HEK293 (cell line): ENCODE results near the gene HSD17B1.

Source experiments
- CTCF ChIA-PET: fragments of 350-600 bp; formaldehyde crosslinking; extraction: SDS; loops from one replicate; lab custom pipeline; 2021; ENCODE audit warnings: antibody characterized with exemption; lab: Yijun Ruan, JAX
- POLR2A ChIA-PET: fragments of 300-600 bp; formaldehyde crosslinking; extraction: SDS; loops from one replicate; lab custom pipeline; 2020; ENCODE audit warnings: antibody characterized with exemption, inconsistent platforms; lab: Yijun Ruan, JAX
- H3K27ac ChIP-seq: fragments of 200-500 bp; sonication (Bioruptor generic); 2 replicates; pipeline ENCODE4 v1.5.1; 2014; ENCODE audit warnings: low read depth, low read length, control low read depth, inconsistent platforms; ENCODE audit errors: extremely low read depth
- H3K36me3 ChIP-seq, 2 experiments: fragments of 200-500 bp in 1 of 2; sonication (Bioruptor generic) in 1 of 2; 1 replicate in 1 of 2; 2 replicates in 1 of 2; pipeline ENCODE4 v1.5.1; 2014 to 2017; ENCODE audit warnings: inconsistent platforms in 2 of 2, low read length in 2 of 2; ENCODE audit not compliant: control insufficient read depth in 2 of 2, insufficient read depth in 1 of 2
- H3K4me1 ChIP-seq: fragments of 200-500 bp; sonication (Bioruptor generic); 2 replicates; pipeline ENCODE4 v1.5.1; 2014; ENCODE audit warnings: mild to moderate bottlenecking, low read length, inconsistent platforms; ENCODE audit not compliant: control insufficient read depth, insufficient read depth
- H3K4me3 ChIP-seq: 2 replicates; pipeline ENCODE4 v1.5.1; 2011; ENCODE audit warnings: low read depth, mild to moderate bottlenecking, control low read depth, low read length, moderate library complexity
- H3K9me3 ChIP-seq: fragments of 200-500 bp; sonication (Bioruptor generic); 2 replicates; pipeline ENCODE4 v1.5.1; 2014; ENCODE audit warnings: low read depth, low read length, inconsistent platforms; ENCODE audit not compliant: control insufficient read depth, insufficient read depth
- EGR2 ChIP-seq: fragments of 450-650 bp; formaldehyde crosslinking; IDR thresholded peaks from 2 replicates; pipeline ENCODE4 v1.5.1; 2016; ENCODE audit warnings: low read depth, missing biosample characterization, missing genetic modification characterization
- GLI2 ChIP-seq: fragments of 450-650 bp; formaldehyde crosslinking; IDR thresholded peaks from 2 replicates; pipeline ENCODE4; 2017; ENCODE audit warnings: missing biosample characterization, missing genetic modification characterization, low read depth, borderline replicate concordance
- GLI4 ChIP-seq: fragments of 450-650 bp; formaldehyde crosslinking; IDR thresholded peaks from 2 replicates; pipeline ENCODE4 v1.5.1; 2016; ENCODE audit warnings: missing biosample characterization, missing genetic modification characterization
- GLIS1 ChIP-seq: fragments of 450-650 bp; formaldehyde crosslinking; IDR thresholded peaks from 2 replicates; pipeline ENCODE4 v1.5.1; 2016; ENCODE audit warnings: missing biosample characterization, missing genetic modification characterization
- PRDM1 ChIP-seq: fragments of 450-650 bp; formaldehyde crosslinking; IDR thresholded peaks from 2 replicates; pipeline ENCODE4; 2016; ENCODE audit warnings: missing biosample characterization, missing genetic modification characterization
- ZFHX2 ChIP-seq: fragments of 450-650 bp; formaldehyde crosslinking; conservative IDR thresholded peaks from 2 replicates; pipeline ENCODE4 v1.5.1; 2016; ENCODE audit warnings: missing biosample characterization, missing genetic modification characterization
- ZNF19 ChIP-seq: fragments of 450-650 bp; formaldehyde crosslinking; IDR thresholded peaks from 2 replicates; pipeline ENCODE4; 2016; ENCODE audit warnings: missing biosample characterization, missing genetic modification characterization, low read depth
- ZNF211 ChIP-seq: fragments of 450-650 bp; formaldehyde crosslinking; IDR thresholded peaks from 2 replicates; pipeline ENCODE4 v1.5.1; 2016; ENCODE audit warnings: low read depth, missing biosample characterization, missing genetic modification characterization
- ZNF311 ChIP-seq: fragments of 450-650 bp; formaldehyde crosslinking; IDR thresholded peaks from 2 replicates; pipeline ENCODE4 v1.5.1; 2017; ENCODE audit warnings: missing biosample characterization, missing genetic modification characterization, borderline replicate concordance
- ZNF354C ChIP-seq: fragments of 450-650 bp; formaldehyde crosslinking; IDR thresholded peaks from 2 replicates; pipeline ENCODE4 v1.5.1; 2016; ENCODE audit warnings: missing biosample characterization, missing genetic modification characterization, low read depth, borderline replicate concordance
- ZNF600 ChIP-seq: fragments of 450-650 bp; formaldehyde crosslinking; IDR thresholded peaks from 2 replicates; pipeline ENCODE4 v1.5.1; 2016; ENCODE audit warnings: missing biosample characterization, missing genetic modification characterization
- TF ChIP-seq, protein P1 (sequence below): fragments of 450-650 bp; IDR thresholded peaks from 2 replicates; pipeline ENCODE4 v1.5.1; 2018; ENCODE audit warnings: missing biosample characterization, mild to moderate bottlenecking, missing genetic modification characterization
- TF ChIP-seq, protein P2 (sequence below): fragments of 450-650 bp; formaldehyde crosslinking; IDR thresholded peaks from 2 replicates; pipeline ENCODE4 v1.5.1; 2017; ENCODE audit warnings: missing biosample characterization, missing genetic modification characterization
- TF ChIP-seq, protein P3 (sequence below): fragments of 450-650 bp; formaldehyde crosslinking; IDR thresholded peaks from 2 replicates; pipeline ENCODE4 v1.5.1; 2016; ENCODE audit warnings: missing biosample characterization, missing genetic modification characterization
- TF ChIP-seq, protein P4 (sequence below): fragments of 450-650 bp; formaldehyde crosslinking; IDR thresholded peaks from 2 replicates; pipeline ENCODE4 v1.5.1; 2016; ENCODE audit warnings: missing biosample characterization, missing genetic modification characterization, borderline replicate concordance

Gene HSD17B1

DNA sequence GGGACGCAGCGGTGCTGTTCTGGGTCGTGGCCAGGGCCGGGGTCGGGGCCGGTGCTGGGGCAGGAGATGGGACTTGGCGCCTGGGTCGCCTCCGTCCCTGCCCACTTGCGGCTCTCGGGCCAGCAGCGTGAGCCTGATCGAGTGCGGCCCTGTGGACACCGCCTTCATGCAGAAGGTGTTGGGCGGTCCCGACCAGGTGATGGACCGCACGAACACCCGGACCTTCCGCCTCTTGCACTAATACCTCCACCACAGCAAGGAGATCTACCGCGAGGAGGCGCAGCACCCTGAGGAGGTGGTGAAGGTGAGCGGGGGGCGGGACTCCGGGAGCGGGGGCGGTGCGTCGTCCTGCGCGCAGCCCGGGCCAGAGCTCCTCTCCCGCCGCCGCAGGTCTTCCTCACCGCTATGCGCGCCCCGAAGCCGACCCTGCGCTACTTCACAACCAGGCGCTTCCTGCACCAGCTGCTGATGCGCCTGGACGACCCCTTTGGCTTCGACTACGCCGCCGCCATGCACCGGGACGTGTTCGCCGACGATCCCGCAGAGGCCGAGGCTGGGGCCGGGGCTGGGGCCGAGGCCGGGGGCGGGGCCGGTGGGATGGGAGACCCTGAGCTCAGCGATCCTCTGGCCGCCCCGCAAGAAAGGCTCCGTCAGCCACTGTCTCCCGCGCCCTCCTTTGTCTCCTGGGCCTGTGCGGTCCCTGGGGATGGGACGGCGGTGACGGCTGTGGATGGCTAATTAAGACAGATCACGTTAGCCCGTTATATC, 4.5 kb upstream of the HSD17B1 start (continued):
- TF ChIP-seq, protein P1, sequence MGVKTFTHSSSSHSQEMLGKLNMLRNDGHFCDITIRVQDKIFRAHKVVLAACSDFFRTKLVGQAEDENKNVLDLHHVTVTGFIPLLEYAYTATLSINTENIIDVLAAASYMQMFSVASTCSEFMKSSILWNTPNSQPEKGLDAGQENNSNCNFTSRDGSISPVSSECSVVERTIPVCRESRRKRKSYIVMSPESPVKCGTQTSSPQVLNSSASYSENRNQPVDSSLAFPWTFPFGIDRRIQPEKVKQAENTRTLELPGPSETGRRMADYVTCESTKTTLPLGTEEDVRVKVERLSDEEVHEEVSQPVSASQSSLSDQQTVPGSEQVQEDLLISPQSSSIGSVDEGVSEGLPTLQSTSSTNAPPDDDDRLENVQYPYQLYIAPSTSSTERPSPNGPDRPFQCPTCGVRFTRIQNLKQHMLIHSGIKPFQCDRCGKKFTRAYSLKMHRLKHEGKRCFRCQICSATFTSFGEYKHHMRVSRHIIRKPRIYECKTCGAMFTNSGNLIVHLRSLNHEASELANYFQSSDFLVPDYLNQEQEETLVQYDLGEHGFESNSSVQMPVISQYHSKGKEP (tag by site-specific recombination) = no peak
- no peak for TF ChIP-seq ZNF311 (tag by site-specific recombination)
- TF ChIP-seq GLIS1 = no peak
- TF ChIP-seq GLI2 (tag by site-specific recombination) = no peak
- TF ChIP-seq ZNF19 (tag by site-specific recombination) = no peak
- TF ChIP-seq ZNF211 (tag by site-specific recombination) = no peak

DNA sequence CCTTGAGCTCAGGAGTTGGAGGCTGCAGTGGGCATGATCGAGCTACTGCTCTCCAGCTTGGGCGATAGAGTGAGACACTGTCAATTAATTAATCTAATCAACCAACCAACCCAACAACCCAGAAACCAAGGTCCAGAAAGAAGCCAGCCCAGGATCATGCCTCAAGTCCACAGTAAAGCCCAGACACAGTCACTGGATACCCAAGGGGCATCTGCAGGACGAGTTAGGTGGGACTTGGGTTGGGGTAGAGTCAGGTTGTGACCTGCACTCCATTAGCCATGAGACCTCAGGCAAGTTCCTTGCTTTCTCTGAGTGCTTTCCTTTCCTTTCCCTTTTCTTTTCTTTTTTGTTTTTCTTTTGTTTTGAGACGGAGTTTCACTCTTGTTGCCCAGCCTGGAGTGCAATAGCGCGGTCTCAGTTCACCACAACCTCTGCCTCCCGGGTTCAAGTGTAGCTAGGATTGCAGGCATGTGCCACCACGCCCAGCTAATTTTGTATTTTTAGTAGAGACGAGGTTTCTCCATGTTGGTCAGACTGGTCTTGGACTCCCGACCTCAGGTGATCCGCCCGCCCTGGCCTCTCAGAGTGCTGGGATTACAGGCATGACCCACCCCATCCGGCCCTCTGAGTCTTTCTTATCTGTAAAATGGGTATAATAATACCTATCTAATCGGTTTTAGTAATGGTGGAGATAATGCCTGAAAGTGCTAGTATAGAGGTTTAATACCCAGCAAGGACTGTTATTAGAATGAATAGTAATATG, 3.5 kb upstream of the HSD17B1 start:
- ChIA-PET POLR2A (interaction anchor here (0.6 to 1.8 kb wide), 7 partner anchors 18 to 214 kb away, joined by 3 to 8 read pairs (median 4); partner anchors contain the start of genes CAVIN1, MLX, RETREG3 and TUBG1), CTCF (interaction anchor here (0.6 to 4.3 kb wide), 12 partner anchors 10 to 227 kb away, joined by 3 to 19 read pairs (median 4); partner anchors contain the start of genes COASY and NAGLU)
- H3K4me1 ChIP-seq = peaks cover 4% of the 10 kb centered on the region; the same call in 1 of the 2 replicates
- peaks cover 4 to 8% of the 10 kb centered on the region in 2 experiments; a peak in 2 of 3 replicates for H3K36me3 ChIP-seq
- no peak for TF ChIP-seq ZNF354C
- TF ChIP-seq, protein P2, sequence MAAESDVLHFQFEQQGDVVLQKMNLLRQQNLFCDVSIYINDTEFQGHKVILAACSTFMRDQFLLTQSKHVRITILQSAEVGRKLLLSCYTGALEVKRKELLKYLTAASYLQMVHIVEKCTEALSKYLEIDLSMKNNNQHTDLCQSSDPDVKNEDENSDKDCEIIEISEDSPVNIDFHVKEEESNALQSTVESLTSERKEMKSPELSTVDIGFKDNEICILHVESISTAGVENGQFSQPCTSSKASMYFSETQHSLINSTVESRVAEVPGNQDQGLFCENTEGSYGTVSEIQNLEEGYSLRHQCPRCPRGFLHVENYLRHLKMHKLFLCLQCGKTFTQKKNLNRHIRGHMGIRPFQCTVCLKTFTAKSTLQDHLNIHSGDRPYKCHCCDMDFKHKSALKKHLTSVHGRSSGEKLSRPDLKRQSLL (tag by site-specific recombination) = peak; percentile 71; the same call in 1 of the 2 replicates
- TF ChIP-seq PRDM1 (tag by site-specific recombination) = peak; percentile 97
- no peak overlapping the region for H3K4me3 ChIP-seq
- H3K27ac ChIP-seq = peak overlapping the region; percentile 37
- no peaks in the 10 kb centered on the region for H3K9me3 ChIP-seq

DNA sequence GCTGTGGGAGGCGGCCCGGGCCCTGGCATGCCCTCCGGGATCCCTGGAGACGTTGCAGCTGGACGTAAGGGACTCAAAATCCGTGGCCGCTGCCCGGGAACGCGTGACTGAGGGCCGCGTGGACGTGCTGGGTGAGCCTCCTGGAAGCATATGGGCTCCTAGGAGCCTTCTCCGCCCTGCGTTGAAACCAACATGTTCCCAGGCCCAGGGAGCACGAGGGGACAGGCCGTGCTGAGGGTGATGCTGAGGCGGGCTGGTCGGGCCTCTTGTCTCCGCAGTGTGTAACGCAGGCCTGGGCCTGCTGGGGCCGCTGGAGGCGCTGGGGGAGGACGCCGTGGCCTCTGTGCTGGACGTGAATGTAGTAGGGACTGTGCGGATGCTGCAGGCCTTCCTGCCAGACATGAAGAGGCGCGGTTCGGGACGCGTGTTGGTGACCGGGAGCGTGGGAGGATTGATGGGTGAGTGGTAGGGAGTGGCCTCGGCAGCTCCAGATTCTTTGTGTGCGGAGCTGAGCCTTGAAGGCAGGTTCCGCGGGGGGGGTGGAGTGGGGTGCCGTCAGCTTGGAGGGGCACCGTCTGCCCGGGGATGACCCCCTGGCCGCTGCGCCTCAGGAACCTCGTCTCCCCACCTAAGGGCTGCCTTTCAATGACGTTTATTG, 567 bp downstream of the HSD17B1 start:
- Histone ChIP-seq H3K27ac (no peak overlapping the region), H3K4me1 (peaks cover 9% of the 10 kb centered on the region; the same call in 1 of the 2 replicates), H3K4me3 (no peak overlapping the region), H3K36me3 (peaks cover 0 to 4% of the 10 kb centered on the region in 2 experiments; a peak in 2 of 3 replicates), H3K9me3 (no peaks in the 10 kb centered on the region)
- CTCF ChIA-PET = no interaction called here
- TF ChIP-seq, protein P3, sequence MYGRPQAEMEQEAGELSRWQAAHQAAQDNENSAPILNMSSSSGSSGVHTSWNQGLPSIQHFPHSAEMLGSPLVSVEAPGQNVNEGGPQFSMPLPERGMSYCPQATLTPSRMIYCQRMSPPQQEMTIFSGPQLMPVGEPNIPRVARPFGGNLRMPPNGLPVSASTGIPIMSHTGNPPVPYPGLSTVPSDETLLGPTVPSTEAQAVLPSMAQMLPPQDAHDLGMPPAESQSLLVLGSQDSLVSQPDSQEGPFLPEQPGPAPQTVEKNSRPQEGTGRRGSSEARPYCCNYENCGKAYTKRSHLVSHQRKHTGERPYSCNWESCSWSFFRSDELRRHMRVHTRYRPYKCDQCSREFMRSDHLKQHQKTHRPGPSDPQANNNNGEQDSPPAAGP (tag by site-specific recombination) = peak; percentile 43; the same call in 1 of the 2 replicates
- TF ChIP-seq ZNF600 (tag by site-specific recombination) (peak; percentile 94), EGR2 (peak; percentile 55), ZFHX2 (peak; percentile 36; the same call in 1 of the 2 replicates), GLI4 (tag by site-specific recombination) (0 out of 2 replicates have a peak, but pooled peaks have one; percentile 21)
- TF ChIP-seq, protein P4, sequence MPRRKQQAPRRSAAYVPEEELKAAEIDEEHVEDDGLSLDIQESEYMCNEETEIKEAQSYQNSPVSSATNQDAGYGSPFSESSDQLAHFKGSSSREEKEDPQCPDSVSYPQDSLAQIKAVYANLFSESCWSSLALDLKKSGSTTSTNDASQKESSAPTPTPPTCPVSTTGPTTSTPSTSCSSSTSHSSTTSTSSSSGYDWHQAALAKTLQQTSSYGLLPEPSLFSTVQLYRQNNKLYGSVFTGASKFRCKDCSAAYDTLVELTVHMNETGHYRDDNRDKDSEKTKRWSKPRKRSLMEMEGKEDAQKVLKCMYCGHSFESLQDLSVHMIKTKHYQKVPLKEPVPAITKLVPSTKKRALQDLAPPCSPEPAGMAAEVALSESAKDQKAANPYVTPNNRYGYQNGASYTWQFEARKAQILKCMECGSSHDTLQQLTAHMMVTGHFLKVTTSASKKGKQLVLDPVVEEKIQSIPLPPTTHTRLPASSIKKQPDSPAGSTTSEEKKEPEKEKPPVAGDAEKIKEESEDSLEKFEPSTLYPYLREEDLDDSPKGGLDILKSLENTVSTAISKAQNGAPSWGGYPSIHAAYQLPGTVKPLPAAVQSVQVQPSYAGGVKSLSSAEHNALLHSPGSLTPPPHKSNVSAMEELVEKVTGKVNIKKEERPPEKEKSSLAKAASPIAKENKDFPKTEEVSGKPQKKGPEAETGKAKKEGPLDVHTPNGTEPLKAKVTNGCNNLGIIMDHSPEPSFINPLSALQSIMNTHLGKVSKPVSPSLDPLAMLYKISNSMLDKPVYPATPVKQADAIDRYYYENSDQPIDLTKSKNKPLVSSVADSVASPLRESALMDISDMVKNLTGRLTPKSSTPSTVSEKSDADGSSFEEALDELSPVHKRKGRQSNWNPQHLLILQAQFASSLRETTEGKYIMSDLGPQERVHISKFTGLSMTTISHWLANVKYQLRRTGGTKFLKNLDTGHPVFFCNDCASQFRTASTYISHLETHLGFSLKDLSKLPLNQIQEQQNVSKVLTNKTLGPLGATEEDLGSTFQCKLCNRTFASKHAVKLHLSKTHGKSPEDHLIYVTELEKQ (tag by site-specific recombination) = no peak
- POLR2A ChIA-PET = interaction anchor here (2.0 to 2.4 kb wide), 2 partner anchors 14 to 17 kb away, joined by 6 to 11 read pairs; partner anchors contain the start of genes MLX and NAGLU
